GM23248 (cell line): Measurements from ENCODE around the gene ARIH2. TPM values are rescaled to one million over a fixed set of nuclear protein-coding genes. Genes with fewer than 3 reads are reported as not detected.

Source experiments
- DNase-seq: peaks from one replicate; pipeline ENCODE4 v3.0.0-alpha.2; 2015
- H2AFZ ChIP-seq: fragments of 200-600 bp; sonication (generic); 2 replicates; pipeline ENCODE4 v1.6.1; 2016; ENCODE audit warnings: antibody characterized with exemption
- H3F3A ChIP-seq: fragments of 200-600 bp; sonication (generic); 2 replicates; pipeline ENCODE4 v1.6.1; 2016; ENCODE audit warnings: mild to moderate bottlenecking, antibody characterized with exemption, mixed run types; ENCODE audit not compliant: insufficient read depth
- H3K27ac ChIP-seq: fragments of 200-600 bp; sonication (generic); 2 replicates; pipeline ENCODE4 v1.5.1; 2016; ENCODE audit warnings: mild to moderate bottlenecking
- H3K27me3 ChIP-seq: fragments of 200-600 bp; sonication (generic); replicated peaks from 2 replicates; pipeline ENCODE4 v1.6.1; 2016; ENCODE audit warnings: mild to moderate bottlenecking; ENCODE audit not compliant: insufficient read depth
- H3K36me3 ChIP-seq: fragments of 200-600 bp; sonication (generic); 2 replicates; pipeline ENCODE4 v1.6.1; 2016; ENCODE audit warnings: low read depth, mild to moderate bottlenecking
- H3K4me1 ChIP-seq: fragments of 200-600 bp; sonication (generic); 2 replicates; pipeline ENCODE4 v1.6.1; 2016; ENCODE audit warnings: mild to moderate bottlenecking; ENCODE audit not compliant: insufficient read depth
- H3K4me2 ChIP-seq: fragments of 200-600 bp; sonication (generic); one replicate; pipeline ENCODE4 v1.6.1; 2016; ENCODE audit warnings: mild to moderate bottlenecking; ENCODE audit not compliant: unreplicated experiment
- H3K4me3 ChIP-seq: fragments of 200-600 bp; sonication (generic); 2 replicates; pipeline ENCODE4 v1.5.1; 2016; ENCODE audit warnings: mild to moderate bottlenecking
- H3K79me2 ChIP-seq: fragments of 200-600 bp; sonication (generic); 2 replicates; pipeline ENCODE4 v1.6.1; 2016; ENCODE audit warnings: mild to moderate bottlenecking; ENCODE audit not compliant: insufficient read depth
- H3K9ac ChIP-seq: fragments of 200-600 bp; sonication (generic); 2 replicates; pipeline ENCODE4 v1.6.1; 2016; ENCODE audit warnings: mild to moderate bottlenecking
- H3K9me2 ChIP-seq: fragments of 200-600 bp; sonication (generic); 2 replicates; pipeline ENCODE4 v1.6.1; 2016; ENCODE audit warnings: mixed run types, mild to moderate bottlenecking, moderate library complexity; ENCODE audit not compliant: insufficient read depth
- H3K9me3 ChIP-seq: fragments of 200-600 bp; sonication (generic); one replicate; pipeline ENCODE4 v1.6.1; 2017; ENCODE audit warnings: low read depth
- H4K20me1 ChIP-seq: fragments of 200-600 bp; sonication (generic); 2 replicates; pipeline ENCODE4 v1.6.0; 2016; ENCODE audit not compliant: insufficient read depth
- EZH2 ChIP-seq: fragments of 200-600 bp; sonication (generic); IDR thresholded peaks from 2 replicates; pipeline ENCODE4 v1.6.1; 2018; ENCODE audit warnings: antibody characterized with exemption, mild to moderate bottlenecking; ENCODE audit not compliant: insufficient read depth, poor library complexity, severe bottlenecking
- EZH2phosphoT487 ChIP-seq: fragments of 200-600 bp; sonication (generic); IDR thresholded peaks from 2 replicates; pipeline ENCODE4 v1.6.1; 2018; ENCODE audit warnings: antibody characterized with exemption, moderate library complexity, mild to moderate bottlenecking, low read depth; ENCODE audit not compliant: insufficient read depth
- WGBS, 2 experiments: methylation state at CpG; one replicate each; pipeline ENCODE4 v1.1.6; 2015 to 2017; ENCODE audit warnings: low lambda C conversion rate in 2 of 2, low coverage in 1 of 2; ENCODE audit errors: missing lambda C conversion rate in 2 of 2; 5-methylcytosine and 5-hydroxymethylcytosine counted together
- in situ Hi-C: fragments of 300-500 bp; cut with MboI; formaldehyde crosslinking; loops from 2 replicates; pipeline ENCODE4 v1.15.0; 2020
- polyA plus RNA-seq: library from polyadenylated mRNA; unstranded; fragments of >200 nt; fragmentation: Nextera tagmentation; extraction: Ambion mirVana; gene quantifications from 2 replicates; pipeline ENCODE4 v1.2.1, GENCODE V29; 2016
- total RNA-seq: library from RNA; depleted of rRNA; stranded (reverse); fragments of >200 nt; shearing (Covaris generic); gene quantifications from 2 replicates; pipeline ENCODE4 v1.2.3, GENCODE V29; 2014

ARIH2 gene
- total and polyA plus RNA-seq, 2 experiments from 2014 or later = 59.7 to 102 TPM

DNA sequence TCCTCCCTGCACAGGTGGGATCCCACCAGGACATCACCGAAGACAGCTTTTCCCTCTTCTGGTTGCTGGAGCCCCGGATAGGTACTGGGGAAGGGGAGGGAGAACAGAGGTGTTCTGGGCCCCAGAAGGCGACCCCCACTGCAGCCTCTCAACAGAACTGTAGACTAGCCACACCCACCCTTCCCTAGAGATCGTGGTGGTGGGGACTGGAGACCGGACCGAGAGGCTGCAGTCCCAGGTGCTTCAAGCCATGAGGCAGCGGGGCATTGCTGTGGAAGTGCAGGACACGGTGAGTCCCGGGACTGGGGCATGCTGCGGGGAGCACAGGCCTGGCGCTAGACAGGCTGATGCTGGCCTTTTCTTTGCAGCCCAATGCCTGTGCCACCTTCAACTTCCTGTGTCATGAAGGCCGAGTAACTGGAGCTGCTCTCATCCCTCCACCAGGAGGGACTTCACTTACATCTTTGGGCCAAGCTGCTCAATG, 104.1 kb downstream of the ARIH2 start:
- whole genome bisulfite sequencing, 2 experiments = 11 to 20% methylated on average over 12 of the region's 12 CpGs
- H3K9ac ChIP-seq = peak overlapping the region; percentile 96
- H3K36me3 ChIP-seq = peaks cover 14% of the 10 kb centered on the region
- H3K4me1 ChIP-seq = peaks cover 13% of the 10 kb centered on the region
- H3K9me3 ChIP-seq = no peaks in the 10 kb centered on the region
- H3K4me2 ChIP-seq = peak overlapping the region; percentile 76
- TF ChIP-seq EZH2 (no peak), EZH2phosphoT487 (no peak)
- no peaks in the 10 kb centered on the region for H3K27me3 ChIP-seq
- DNase-seq = peak; percentile 54
- no peaks in the 10 kb centered on the region for H4K20me1 ChIP-seq
- H3F3A ChIP-seq = peaks cover 47% of the 10 kb centered on the region
- peak overlapping the region; percentile 84 for H3K4me3 ChIP-seq
- H3K79me2 ChIP-seq = peaks cover 77% of the 10 kb centered on the region
- in situ Hi-C loops = no loop called here
- H3K9me2 ChIP-seq = no peaks in the 10 kb centered on the region
- peak overlapping the region; percentile 99 for H3K27ac ChIP-seq
- H2AFZ ChIP-seq = 0 out of 2 replicates have a peak overlapping the region, but pooled peaks have one; percentile 71

DNA sequence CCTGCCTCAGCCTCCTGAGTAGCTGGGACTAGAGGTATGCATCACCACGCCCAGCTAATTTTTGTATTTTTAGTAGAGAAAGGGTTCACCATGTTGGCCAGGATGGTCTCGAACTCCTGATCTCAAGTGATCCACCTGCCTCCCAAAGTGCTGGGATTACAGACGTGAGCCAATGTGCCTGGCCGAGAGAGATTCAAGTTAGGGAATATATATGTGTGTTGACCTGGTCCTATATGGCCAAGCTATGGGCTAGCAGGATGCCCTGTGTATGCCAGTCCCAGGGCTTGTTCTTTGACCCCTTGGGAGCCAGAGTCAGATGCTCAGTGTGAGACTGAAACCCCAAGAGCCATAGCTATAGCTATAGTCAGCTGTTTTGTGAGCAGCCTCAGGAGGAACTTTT, 105.1 kb downstream of the ARIH2 start:
- Histone ChIP-seq H3K79me2 (peaks cover 87% of the 10 kb centered on the region), H3K36me3 (peaks cover 14% of the 10 kb centered on the region), H3K27me3 (no peaks in the 10 kb centered on the region), H3K9me3 (no peaks in the 10 kb centered on the region), H2AFZ (no peak overlapping the region), H3K9ac (no peak overlapping the region), H3F3A (peaks cover 56% of the 10 kb centered on the region), H3K4me1 (peaks cover 22% of the 10 kb centered on the region), H3K27ac (no peak overlapping the region), H4K20me1 (no peaks in the 10 kb centered on the region), H3K4me2 (no peak overlapping the region), H3K4me3 (no peak overlapping the region), H3K9me2 (no peaks in the 10 kb centered on the region)
- WGBS, 2 experiments = 86 to 88% methylated on average over 4 of the region's 4 CpGs
- no peak for TF ChIP-seq EZH2
- no peak for TF ChIP-seq EZH2phosphoT487
- in situ Hi-C loops = no loop called here
- no peak for DNase-seq

DNA sequence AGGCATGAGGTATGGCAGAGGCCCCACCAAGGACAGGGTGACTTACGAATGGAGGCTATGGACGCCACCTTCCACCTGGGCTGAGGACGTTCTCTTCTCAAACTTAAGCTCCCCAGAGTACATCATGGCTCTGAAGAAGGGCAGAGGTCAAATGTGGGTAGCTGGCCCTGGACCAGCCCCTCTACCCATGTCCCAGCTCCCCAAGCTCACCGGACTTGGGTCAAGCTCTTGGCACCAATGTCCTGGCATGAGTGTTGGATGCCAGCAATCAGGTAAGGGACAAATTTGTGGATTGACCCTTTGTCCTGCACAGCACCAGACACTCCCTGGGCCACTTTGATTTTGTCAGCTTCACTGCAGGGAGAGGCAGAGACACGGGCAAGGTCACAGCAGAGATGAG, 105.8 kb downstream of the ARIH2 start:
- H3K27me3 ChIP-seq = no peaks in the 10 kb centered on the region
- in situ Hi-C loops = no loop called here
- H3K4me2 ChIP-seq = no peak overlapping the region
- no peak overlapping the region for H2AFZ ChIP-seq
- no peaks in the 10 kb centered on the region for H4K20me1 ChIP-seq
- H3K9me3 ChIP-seq = no peaks in the 10 kb centered on the region
- TF ChIP-seq EZH2phosphoT487 = no peak
- no peak for TF ChIP-seq EZH2
- peaks cover 53% of the 10 kb centered on the region for H3F3A ChIP-seq
- no peaks in the 10 kb centered on the region for H3K9me2 ChIP-seq
- H3K9ac ChIP-seq = no peak overlapping the region
- peaks cover 85% of the 10 kb centered on the region for H3K79me2 ChIP-seq
- no peak overlapping the region for H3K4me3 ChIP-seq
- WGBS, 2 experiments = 83 to 91% methylated on average over 5 of the region's 5 CpGs
- H3K27ac ChIP-seq = no peak overlapping the region
- H3K4me1 ChIP-seq = peaks cover 22% of the 10 kb centered on the region
- H3K36me3 ChIP-seq = peaks cover 14% of the 10 kb centered on the region
- DNase-seq = no peak

DNA sequence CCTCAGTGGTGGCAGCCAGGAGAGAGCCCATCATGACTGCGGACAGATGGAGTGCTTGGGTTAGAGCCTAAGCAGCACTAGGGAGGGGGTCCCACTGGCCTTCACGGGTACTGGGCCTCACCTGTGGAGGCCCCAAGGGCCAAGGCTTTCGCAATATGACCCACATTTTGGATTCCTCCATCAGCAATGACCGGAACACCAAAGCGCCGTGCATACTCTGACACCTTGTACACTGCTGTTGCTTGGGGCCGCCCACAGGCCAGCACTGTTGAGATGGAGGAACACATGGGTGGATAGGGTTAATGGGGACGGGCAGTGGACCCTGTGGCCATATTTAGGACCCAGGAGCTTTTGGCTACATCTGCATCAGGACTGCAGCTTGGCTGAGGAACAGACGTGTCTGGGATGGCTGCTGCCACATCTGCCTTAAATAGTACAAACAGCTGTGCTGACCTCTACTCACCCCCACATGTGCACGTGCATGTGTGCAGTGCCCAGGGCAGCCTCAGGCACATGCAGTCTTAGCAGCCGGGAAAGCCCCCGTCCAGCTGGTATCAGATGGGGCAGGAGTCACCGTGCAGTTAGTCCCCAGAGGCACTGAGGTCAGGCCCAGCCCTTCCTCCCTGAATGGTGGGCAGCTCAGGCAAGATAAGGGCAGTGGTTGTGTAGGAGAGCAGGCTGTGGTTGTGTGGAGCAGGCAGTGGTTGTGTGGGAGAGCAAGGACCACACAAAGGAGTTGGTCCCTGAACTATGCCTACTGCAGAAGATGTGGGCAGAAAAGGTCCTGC, 106.6 kb downstream of the ARIH2 start:
- Histone ChIP-seq H3K4me1 (peaks cover 22% of the 10 kb centered on the region), H3K36me3 (peaks cover 21% of the 10 kb centered on the region), H3K9me3 (no peaks in the 10 kb centered on the region), H3K9ac (no peak overlapping the region), H2AFZ (no peak overlapping the region), H3K27ac (no peak overlapping the region; the same call in 1 of the 2 replicates), H4K20me1 (no peaks in the 10 kb centered on the region), H3K4me3 (no peak overlapping the region), H3K4me2 (no peak overlapping the region), H3K27me3 (no peaks in the 10 kb centered on the region), H3K79me2 (peaks cover 77% of the 10 kb centered on the region), H3K9me2 (no peaks in the 10 kb centered on the region), H3F3A (peaks cover 57% of the 10 kb centered on the region)
- in situ Hi-C loops = no loop called here
- DNase-seq = peak; percentile 37
- TF ChIP-seq EZH2phosphoT487 = no peak
- TF ChIP-seq EZH2 = no peak
- WGBS, 2 experiments = 47 to 48% methylated on average over 13 of the region's 13 CpGs
